HepG2 (cell line): Measurements from ENCODE around the gene TRAPPC4. TPM values are rescaled to one million over a fixed set of nuclear protein-coding genes. Genes with fewer than 3 reads are reported as not detected.
A peak's percentile ranks its signal among the peaks of the same experiment; 100 is the strongest.

ENCODE experiments used
- DZIP1 ChIP-seq: sonication (generic); formaldehyde crosslinking; IDR thresholded peaks from 2 replicates; pipeline ENCODE4 v1.5.0; 2020; ENCODE audit warnings: mild to moderate bottlenecking, missing genetic modification reagents
- ETV5 ChIP-seq: IDR thresholded peaks from 2 replicates; pipeline ENCODE4 v1.6.1; 2018; ENCODE audit warnings: missing biosample characterization, missing genetic modification reagents, inconsistent platforms, borderline replicate concordance
- HIVEP1 ChIP-seq: sonication (generic); formaldehyde crosslinking; IDR thresholded peaks from 2 replicates; pipeline ENCODE4 v1.4.0; 2020; ENCODE audit warnings: mild to moderate bottlenecking, missing genetic modification reagents
- HMG20B ChIP-seq: conservative IDR thresholded peaks from 2 replicates; pipeline ENCODE4 v1.6.1; 2016; ENCODE audit warnings: missing genetic modification reagents, missing compliant biosample characterization
- HNF1A ChIP-seq, 2 experiments: sonication (generic) in 1 of 2; formaldehyde crosslinking in 1 of 2; IDR thresholded peaks; 2 replicates each; pipeline versions ENCODE4 v1.4.0 to v1.6.1; 2016 to 2020; ENCODE audit warnings: borderline replicate concordance in 1 of 2, low read depth in 1 of 2, mild to moderate bottlenecking in 1 of 2, missing genetic modification reagents in 1 of 2
- HNRNPL ChIP-seq: fragments of 200-400 bp; formaldehyde crosslinking; IDR thresholded peaks from 2 replicates; pipeline ENCODE4 v1.6.1; 2017; ENCODE audit warnings: mild to moderate bottlenecking, low read depth, low read length
- HOMEZ ChIP-seq: IDR thresholded peaks from 2 replicates; pipeline ENCODE4 v1.6.1; 2016; ENCODE audit warnings: low read depth
- LCORL ChIP-seq, 2 experiments: fragments of 450-650 bp in 1 of 2; sonication (generic) in 1 of 2; formaldehyde crosslinking in 1 of 2; IDR thresholded peaks; 2 replicates each; pipeline versions ENCODE4 v1.5.0 to v1.6.1; 2017 to 2020; ENCODE audit warnings: antibody characterized with exemption in 1 of 2, missing genetic modification reagents in 1 of 2
- NCOA1 ChIP-seq: sonication (generic); formaldehyde crosslinking; IDR thresholded peaks from 2 replicates; pipeline ENCODE4 v1.9.0; 2021; ENCODE audit warnings: missing genetic modification reagents
- NR2C2 ChIP-seq: sonication (generic); formaldehyde crosslinking; IDR thresholded peaks from 2 replicates; pipeline ENCODE4 v1.4.0; 2020; ENCODE audit warnings: missing genetic modification reagents, mild to moderate bottlenecking, moderate library complexity, borderline replicate concordance
- STAG1 ChIP-seq: sonication (generic); formaldehyde crosslinking; IDR thresholded peaks from 2 replicates; pipeline ENCODE4 v1.4.0; 2020; ENCODE audit warnings: missing genetic modification reagents
- ZBTB43 ChIP-seq: sonication (generic); formaldehyde crosslinking; conservative IDR thresholded peaks from 2 replicates; pipeline ENCODE4 v1.4.0; 2020; ENCODE audit warnings: missing genetic modification reagents
- ZNF7 ChIP-seq: IDR thresholded peaks from 2 replicates; pipeline ENCODE4 v1.6.1; 2016; ENCODE audit warnings: missing biosample characterization, missing genetic modification reagents
- ZNF710 ChIP-seq: sonication (generic); formaldehyde crosslinking; IDR thresholded peaks from 2 replicates; pipeline ENCODE4 v1.5.0; 2020; ENCODE audit warnings: mild to moderate bottlenecking, missing genetic modification reagents, borderline replicate concordance
- ZNF790 ChIP-seq: sonication (generic); formaldehyde crosslinking; IDR thresholded peaks from 2 replicates; pipeline ENCODE4 v1.8.0; 2022; ENCODE audit warnings: missing genetic modification reagents, mild to moderate bottlenecking, borderline replicate concordance
- polyA plus RNA-seq, 8 experiments: library from polyadenylated mRNA; depleted of rRNA in 3 of 8; stranded (reverse) in 7 of 8; unstranded in 1 of 8; fragments of >200 nt; fragmentation: Illumina TruSeq in 4 of 8; extraction: Trizol in 4 of 8; gene quantifications; 2 replicates each; pipeline versions ENCODE4 v1.2.1 to v1.2.3, GENCODE V29; 2011 to 2016; ENCODE audit warnings: low read depth in 4 of 8, missing spikeins in 1 of 8, mixed read lengths in 1 of 8; ENCODE audit not compliant: insufficient read depth in 1 of 8
- total RNA-seq, 5 experiments: library from RNA; depleted of rRNA; stranded (reverse); fragments of >200 nt; fragmentation: Illumina TruSeq; extraction: Trizol; gene quantifications; 2 replicates each; pipeline ENCODE4 v1.2.3, GENCODE V29; 2016; ENCODE audit warnings: low read depth in 1 of 5

TRAPPC4 gene
- total and polyA plus RNA-seq, 2 of the 13 experiments (the other 11 are each of a cell fraction or from before 2014, with no cell fraction given): 97.4 to 140 TPM

GRCh38 chr11:119025978-119026766 is 7.6 kb downstream of the TRAPPC4 start (continued):
- TF ChIP-seq ZNF790 (CRISPR knock-in tag) (no peak), LCORL (IDR thresholded peaks at IDR 0.05) (no peak), LCORL (CRISPR knock-in tag; IDR thresholded peaks at IDR 0.05) (0 out of 2 replicates have a peak, but pooled peaks have one; percentile 31), NCOA1 (CRISPR knock-in tag) (no peak), STAG1 (CRISPR knock-in tag) (no peak), ZNF710 (CRISPR knock-in tag) (no peak), DZIP1 (CRISPR knock-in tag) (no peak), HOMEZ (no peak), HIVEP1 (CRISPR knock-in tag) (no peak), ZBTB43 (CRISPR knock-in tag) (no peak), HMG20B (CRISPR knock-in tag) (no peak), HNF1A (IDR thresholded peaks at IDR 0.05; ENCODE audit: low read depth) (no peak), HNF1A (CRISPR knock-in tag; IDR thresholded peaks at IDR 0.05; ENCODE audit: borderline replicate concordance) (peak; percentile 56; the same call in 1 of the 2 replicates), HNRNPL (0 out of 2 replicates have a peak, but pooled peaks have one; percentile 15), ETV5 (no peak), ZNF7 (CRISPR knock-in tag) (no peak), NR2C2 (CRISPR knock-in tag) (0 out of 2 replicates have a peak, but pooled peaks have one; percentile 31)
